ENCODE results near the gene NIPBL. TPM values are rescaled to one million over a fixed set of nuclear protein-coding genes. Genes with fewer than 3 reads are reported as not detected.

Gene NIPBL
- total and polyA plus RNA-seq, 8 donors, result 8.2 to 100 (median 32.2) TPM

- H3K36me3 ChIP-seq, result peaks cover 29 to 100% (median 85%) of the 10 kb centered on the region in 4 donors
- no peak overlapping the region for H3K4me3 ChIP-seq
- H3K9me3 ChIP-seq, result no peaks in the 10 kb centered on the region
- no peak overlapping the region for H3K27ac ChIP-seq
- 86 to 96% (median 91%) methylated on average over 1 of the region's 1 CpG for WGBS, 5 donors
- TF ChIP-seq EP300 (IDR thresholded peaks at IDR 0.05), result no peak
- no peak for TF ChIP-seq POLR2AphosphoS5 (IDR thresholded peaks at IDR 0.05)
- TF ChIP-seq POLR2A (IDR thresholded peaks at IDR 0.05), result no peak
- TF ChIP-seq CTCF (IDR thresholded peaks at IDR 0.05), result no peak
- intact Hi-C loops (cut with DNase I; ENCODE audit: low total_unique reads), result no loop called here
- DNase-seq, result no peak
- no peaks in the 10 kb centered on the region for H3K27me3 ChIP-seq
- H3K4me1 ChIP-seq, result no peaks in the 10 kb centered on the region
Observed at GRCh38 chr5:37110135-37110534, 233.6 kb downstream of the NIPBL start.

DNA sequence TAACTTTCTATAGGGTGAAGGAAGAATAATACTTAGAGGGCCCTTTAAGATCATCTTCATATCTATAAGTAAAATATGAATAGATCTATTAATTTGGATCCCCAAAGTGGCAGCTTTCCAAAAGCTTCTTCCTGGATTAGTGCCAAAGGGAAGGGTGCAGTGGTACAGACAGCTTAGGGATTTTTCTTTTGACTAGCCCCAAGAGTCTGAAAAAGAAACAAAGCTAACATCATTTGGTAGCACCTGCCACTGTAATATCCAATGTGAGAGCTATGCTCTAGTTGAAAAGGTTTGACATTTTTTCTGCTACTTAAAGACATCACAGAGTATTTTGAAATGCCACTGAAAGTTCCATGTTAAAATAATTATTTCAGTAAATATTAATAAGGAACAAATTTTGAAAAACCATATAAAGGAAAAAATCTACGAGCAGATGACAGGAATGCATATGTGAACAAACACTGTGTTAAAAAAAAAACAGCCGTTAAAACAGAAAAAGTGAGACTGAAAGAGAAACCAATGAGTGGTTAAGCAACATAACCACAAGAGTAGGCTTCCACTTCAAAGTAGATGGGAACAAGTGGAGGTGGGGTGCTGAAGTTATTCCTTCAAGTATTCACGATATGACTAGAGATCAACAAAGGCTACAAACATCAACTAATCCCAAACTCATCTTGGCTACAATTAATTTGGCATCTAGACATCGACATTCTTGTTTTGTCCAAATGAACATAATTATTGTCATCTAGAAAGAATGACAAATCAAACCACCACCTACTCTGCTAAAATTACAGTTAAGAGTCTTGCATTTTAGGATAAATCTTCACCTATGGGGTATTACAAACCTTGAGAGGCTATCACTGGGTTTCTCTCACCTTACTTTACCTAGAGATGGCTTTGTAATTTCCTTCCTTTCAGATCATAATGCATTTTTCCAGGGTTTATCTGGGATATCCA is 235.1 kb downstream of the NIPBL start:
- 68 to 85% (median 74%) methylated on average over 4 of the region's 4 CpGs for WGBS, 5 donors
- peak in 1 of 2 donors; percentile 18 for DNase-seq
- no peaks in the 10 kb centered on the region for H3K9me3 ChIP-seq
- intact Hi-C loops (cut with DNase I; ENCODE audit: low total_unique reads), result no loop called here
- H3K36me3 ChIP-seq, result peaks cover 25 to 99% (median 84%) of the 10 kb centered on the region in 4 donors
- TF ChIP-seq CTCF (IDR thresholded peaks at IDR 0.05), result no peak
- TF ChIP-seq POLR2A (IDR thresholded peaks at IDR 0.05), result no peak
- TF ChIP-seq POLR2AphosphoS5 (IDR thresholded peaks at IDR 0.05), result no peak
- no peak for TF ChIP-seq EP300 (IDR thresholded peaks at IDR 0.05)
- no peak overlapping the region for H3K4me3 ChIP-seq
- H3K27ac ChIP-seq, result no peak overlapping the region
- no peaks in the 10 kb centered on the region for H3K27me3 ChIP-seq
- H3K4me1 ChIP-seq, result no peaks in the 10 kb centered on the region

DNA sequence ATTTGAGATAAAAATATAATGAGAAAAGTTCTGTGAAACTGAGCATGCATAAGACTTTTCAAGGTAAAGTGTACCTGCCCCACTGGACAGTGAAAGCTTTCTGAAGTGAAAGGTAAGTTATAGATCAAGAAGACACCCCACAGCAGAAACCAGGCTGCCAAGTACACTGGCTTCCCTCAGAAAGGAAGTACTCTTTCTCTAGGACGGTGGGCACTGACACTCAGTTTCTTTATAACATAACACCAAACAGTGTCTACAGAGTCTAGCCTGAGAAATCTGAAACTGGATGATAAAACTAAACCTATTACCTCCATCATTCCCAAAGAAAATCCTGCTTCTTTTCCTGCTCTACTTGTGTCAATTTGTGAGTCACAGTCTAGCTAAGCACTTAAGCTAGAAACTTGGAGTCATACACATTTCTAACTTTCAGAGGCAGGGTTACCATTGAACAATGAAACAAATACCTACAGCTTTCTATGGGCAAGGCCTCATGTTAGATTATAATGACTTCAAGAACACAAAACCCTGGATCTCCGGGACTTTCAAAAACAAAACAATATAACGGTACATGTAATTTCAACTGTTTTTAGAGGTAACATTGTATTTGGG is 235.9 kb downstream of the NIPBL start:
- no peak for DNase-seq
- TF ChIP-seq CTCF (IDR thresholded peaks at IDR 0.05), result no peak
- TF ChIP-seq EP300 (IDR thresholded peaks at IDR 0.05), result no peak
- TF ChIP-seq POLR2A (IDR thresholded peaks at IDR 0.05), result no peak
- TF ChIP-seq POLR2AphosphoS5 (IDR thresholded peaks at IDR 0.05), result no peak
- WGBS, 5 donors, result 87 to 92% (median 91%) methylated on average over 3 of the region's 3 CpGs
- Histone ChIP-seq H3K27me3 (no peaks in the 10 kb centered on the region), H3K4me3 (no peak overlapping the region), H3K9me3 (no peaks in the 10 kb centered on the region), H3K27ac (no peak overlapping the region), H3K4me1 (no peaks in the 10 kb centered on the region), H3K36me3 (peaks cover 20 to 99% (median 83%) of the 10 kb centered on the region in 4 donors)
- intact Hi-C loops (cut with DNase I; ENCODE audit: low total_unique reads), result no loop called here
